ENCODE data around the gene KSR2.
"Not testable (repeated sequence)": the region's sequence is repeated elsewhere in the genome, so short reads cannot be mapped to it uniquely, and the experiment has no call there.

KSR2 gene

DNA sequence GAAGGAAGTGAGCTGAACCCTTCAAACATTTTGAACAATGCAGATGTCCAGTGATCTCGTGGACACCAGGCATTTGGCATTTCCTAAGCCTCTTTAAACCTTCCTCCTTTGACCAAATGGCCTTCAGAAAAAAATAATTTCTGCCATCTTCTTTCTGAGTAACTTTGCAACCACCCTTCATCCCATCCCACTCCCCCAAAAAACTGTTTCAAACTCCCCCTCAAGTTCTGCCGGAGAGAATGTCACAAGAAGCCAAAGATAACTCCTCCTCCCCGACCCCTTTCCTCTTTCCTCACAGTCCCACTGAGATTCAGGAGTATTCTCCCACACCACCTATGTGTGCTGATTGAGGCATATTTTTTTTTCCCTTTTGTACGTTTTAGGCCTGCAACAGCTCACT, 1.7 kb downstream of the KSR2 start:
- no peak for DNase-seq

DNA sequence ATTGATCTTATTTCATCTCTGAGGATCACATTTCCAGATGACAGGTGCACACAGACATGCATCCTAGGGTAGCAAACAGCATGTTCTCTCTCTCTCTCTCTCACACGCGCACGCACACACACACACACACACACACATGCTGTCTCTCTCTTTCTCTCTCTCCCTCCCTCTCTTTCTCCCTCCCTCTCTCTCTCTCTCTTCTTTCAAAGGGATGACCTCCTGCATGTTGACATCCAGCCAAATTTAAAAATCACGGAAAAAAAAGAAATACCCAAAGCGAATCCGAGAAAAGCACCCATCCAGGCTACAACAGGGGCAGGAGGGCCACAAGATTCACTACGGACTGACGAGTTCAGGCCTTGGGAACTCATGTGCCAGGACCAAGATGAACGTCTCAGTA, 2.3 kb downstream of the KSR2 start:
- DNase-seq: no peak

DNA sequence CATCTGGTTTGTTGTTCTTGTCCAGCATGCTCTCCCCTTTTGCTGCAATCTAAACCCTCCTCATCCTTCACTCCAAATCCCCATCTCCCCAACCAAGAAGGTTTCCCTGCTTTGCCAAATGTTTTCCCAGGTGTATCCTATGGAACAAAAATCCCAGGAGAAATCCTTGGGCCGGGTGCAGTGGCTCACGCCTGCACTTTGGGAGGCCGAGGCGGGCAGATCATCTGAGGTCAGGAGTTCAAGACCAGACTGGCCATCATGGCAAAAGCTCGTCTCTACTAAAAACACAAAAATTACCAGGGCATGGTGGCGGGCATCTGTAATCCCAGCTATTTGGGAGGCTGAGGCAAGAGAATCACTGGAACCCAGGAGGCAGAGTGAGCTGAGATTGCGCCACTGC, 5.0 kb downstream of the KSR2 start:
- DNase-seq: no peak

DNA sequence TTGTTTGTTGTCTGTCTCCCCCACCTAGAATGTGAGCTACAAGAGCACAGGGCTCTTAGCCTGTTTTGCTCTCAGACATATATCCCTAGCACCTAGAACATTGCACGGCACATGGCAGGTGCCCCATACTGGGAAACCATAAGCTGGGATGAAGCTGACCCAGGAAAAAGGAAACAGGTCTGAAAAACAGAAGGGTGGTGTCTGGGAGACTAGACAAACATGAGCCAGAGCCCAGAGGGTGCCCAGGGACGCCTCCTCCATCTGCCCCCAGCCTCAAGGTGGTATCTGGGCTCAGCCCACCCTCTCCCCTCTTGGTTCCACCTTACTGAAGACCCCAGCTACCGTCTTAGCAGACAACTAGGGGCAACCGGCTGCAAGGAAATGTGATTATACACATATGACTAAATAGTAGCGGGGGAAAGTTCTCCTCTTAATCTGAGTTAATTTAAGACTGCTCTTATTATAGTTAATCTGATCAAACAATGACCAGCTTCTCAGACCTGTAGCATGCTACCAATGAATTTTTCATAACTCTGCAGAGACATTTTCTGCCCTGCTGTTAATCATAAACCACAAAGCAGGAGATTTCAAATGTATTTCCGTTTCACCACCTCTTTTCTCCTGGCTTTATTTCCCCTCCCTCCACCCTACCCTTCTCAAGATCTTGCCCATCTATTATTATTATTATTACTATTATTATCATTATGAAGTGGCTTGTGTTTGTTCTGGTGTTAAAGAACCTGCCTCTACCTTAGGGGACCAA, 31.9 kb downstream of the KSR2 start:
- no peak for DNase-seq

DNA sequence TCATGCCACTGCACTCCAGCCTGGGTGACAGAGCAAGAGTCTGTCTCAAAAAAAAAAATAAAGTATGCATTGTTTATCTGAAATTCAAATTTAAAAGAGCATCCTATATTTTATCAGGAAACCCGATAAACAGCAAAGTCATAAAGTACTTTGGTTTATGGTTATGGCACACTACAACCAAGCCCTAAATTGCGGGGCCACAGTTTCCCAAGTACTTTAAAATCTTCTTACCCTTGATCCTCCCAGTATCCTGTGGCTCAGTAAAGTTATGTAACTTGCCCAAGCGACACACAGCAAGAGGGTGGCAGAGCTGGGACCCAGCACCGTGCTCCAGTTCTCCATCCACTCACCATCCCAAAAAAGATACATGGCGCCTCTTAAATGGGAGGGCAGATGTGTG, 35.2 kb downstream of the KSR2 start:
- no peak for DNase-seq

DNA sequence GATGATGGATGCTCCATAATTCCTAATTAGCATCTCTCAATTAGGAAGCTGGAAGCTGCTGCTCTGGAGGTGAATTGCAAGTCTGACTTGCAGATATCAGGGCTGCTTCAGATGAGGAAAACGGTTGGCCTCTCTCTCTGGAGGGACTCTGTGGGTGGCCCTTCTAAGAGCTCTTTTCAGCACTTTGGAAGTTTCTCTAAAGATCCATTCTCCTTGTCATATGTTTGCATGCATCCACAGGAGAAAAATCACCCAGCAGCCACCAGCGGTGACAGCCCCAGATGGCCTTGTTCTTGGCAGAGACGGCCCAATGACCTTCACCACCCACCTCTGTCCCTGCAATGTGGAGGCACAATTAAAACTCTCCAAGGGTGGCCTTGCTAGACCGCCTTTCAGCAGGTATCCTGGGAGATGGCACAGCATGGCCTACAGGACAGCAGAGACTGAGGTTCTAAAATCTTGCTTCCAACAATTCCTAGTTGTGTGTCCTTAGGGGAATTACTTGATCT, 42.3 kb downstream of the KSR2 start:
- no peak for DNase-seq

DNA sequence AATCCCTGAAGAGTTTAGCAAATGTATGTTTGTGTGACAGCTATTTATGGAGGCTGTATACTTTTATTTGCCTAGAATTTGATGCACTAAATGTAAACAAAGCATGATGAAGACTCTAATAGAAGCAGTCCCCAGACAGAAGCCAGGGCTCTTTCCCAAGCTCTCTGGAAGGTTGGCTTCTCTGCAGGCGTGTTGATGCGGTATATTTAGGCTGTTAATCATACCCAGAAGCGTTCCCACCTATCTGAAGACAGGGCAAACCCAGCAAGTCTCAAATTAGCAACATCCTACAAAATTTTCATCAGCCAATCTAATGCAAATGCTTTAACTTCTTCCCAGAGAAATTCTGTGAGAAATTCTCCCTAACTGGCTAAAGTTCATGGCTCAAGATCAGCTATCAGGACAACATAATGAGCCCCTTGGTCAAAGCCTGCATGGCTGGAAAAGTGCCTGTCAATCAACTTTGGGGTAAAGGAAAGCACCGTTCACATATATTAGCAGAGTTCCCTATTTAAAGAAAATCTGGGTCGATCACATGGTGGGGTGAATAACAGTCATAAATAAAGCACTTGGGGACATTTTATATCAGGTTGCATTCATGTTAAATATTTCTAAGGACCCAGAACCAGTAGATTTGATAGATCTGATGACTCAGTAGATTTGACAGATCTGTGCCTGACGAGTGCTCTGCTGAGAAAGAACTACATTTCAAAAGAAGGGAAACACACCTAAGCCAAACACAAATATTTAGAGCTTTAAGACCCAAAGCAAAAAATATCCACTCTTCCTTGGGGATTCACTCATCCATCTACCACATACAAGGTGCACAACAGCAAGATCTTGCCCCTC, 46.6 kb downstream of the KSR2 start:
- DNase-seq: no peak

DNA sequence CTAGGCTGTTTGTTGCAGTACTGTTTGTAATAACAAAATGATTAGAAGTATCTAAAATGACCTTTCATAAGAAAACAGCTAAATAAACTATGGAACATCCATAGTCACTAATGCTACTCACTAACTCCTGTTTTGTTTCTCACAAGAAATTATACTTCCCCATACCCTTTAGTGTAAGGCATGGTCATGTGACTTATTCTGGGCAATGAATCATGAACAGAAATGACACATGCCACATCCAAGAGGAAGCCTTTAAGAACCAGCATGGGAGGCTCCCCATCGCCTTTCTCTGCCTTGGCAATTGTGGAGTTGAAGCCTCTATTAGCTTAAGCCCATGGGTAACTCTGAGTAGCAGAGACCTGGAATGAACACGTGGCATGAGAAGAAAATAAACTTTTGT, 49.3 kb downstream of the KSR2 start:
- no peak for DNase-seq

DNA sequence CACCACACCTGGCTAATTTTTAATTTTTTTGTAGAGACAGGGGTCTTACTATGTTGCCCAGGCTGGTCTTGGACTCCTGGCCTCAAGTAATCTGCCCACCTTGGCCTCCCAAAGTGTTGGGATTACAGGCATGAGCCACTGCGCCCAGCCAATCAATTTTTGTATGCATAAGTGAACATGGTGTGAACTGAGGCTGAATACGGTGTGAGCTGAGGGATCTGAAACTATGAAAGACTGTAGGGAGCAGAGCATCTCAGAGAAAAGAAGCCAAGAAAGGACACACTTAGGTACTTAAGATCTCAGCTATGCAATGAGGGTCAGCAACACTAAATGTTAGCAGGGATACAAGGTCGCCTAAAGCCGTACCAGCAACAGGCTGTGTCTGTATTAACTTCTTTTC, 54.1 kb downstream of the KSR2 start:
- DNase-seq: no peak

DNA sequence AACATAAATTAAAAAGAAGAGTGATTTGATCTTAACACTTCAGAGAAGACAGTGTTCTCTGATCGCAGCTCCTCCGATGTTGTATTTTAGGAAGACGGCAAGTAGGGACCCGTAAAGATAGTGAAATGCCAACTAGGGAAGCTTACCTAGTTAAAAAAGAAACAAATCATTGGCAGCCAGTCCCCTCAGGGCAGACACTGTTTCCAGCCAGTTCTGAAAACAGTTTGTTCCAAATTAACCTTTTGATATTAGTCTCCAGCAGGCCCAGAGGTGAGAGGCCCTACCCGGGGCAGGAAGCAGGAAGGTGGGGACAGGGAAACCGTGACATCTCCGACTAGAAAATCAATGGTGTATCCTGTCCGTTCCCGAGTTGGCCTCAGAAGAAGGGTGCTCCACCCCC, 56.0 kb downstream of the KSR2 start:
- DNase-seq: no peak

DNA sequence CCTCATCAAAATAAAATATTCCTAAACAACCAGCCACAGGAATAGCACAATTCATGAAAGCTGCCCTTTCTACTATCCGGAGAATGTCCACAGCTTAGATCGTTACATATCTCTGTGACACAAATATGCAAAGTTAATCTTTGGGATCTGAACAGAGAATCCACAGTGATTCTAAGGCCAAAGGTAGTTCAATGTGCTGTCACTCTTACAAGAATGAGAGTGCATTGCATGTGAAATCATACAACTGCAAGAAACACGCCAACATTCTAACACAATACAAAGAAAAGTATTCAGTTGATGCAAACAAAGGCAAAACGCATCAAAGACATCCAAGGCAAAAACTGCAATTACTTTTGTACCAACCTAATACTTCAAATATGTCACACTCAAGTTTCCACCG, 60.4 kb downstream of the KSR2 start:
- no peak for DNase-seq

DNA sequence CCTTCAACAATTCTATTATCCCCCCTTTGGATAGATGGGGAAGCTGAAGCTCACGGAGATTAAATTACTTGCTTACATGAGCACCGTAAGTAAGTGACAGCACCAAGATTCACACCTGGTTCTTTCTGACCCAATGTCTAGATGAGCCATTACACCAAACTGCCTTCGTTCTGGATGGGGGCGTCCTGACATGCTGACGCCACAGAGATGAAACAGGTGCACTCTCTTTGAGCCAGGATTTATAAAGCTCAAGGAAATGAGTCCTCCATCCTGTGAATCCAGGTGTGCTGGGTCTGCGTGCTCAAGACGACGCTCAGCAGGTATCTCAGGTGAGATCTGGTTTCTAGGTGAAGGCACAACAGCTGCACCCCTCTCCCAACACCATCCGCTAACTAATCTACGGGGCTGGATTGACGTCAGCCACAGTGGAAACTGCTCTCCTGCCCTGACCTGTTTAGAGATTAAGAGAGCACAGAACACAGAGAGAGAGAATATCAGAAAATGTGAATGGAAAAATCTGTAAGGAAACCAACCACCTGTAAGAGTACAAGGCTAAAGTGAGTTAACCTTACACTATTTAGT, 61.6 kb downstream of the KSR2 start:
- DNase-seq: no peak

DNA sequence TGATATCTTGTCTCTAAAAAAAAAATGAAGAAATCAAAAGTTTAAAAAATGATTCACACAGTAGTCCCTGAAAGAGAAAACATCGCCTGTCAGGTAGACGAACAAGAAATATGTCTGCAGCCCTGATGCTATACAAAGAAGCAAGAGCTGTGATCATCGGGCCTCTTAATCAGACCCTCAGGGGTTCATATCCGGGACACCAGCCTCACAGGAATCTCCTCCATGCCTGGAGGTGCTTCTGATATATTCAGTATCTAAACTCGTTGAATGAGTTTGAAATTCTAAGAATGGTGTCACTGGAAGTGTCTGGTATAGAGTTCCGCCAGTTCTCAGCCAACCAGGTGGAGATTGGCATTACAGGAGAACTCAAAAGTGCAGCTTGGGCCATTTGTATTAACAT, 64.7 kb downstream of the KSR2 start:
- DNase-seq: no peak

DNA sequence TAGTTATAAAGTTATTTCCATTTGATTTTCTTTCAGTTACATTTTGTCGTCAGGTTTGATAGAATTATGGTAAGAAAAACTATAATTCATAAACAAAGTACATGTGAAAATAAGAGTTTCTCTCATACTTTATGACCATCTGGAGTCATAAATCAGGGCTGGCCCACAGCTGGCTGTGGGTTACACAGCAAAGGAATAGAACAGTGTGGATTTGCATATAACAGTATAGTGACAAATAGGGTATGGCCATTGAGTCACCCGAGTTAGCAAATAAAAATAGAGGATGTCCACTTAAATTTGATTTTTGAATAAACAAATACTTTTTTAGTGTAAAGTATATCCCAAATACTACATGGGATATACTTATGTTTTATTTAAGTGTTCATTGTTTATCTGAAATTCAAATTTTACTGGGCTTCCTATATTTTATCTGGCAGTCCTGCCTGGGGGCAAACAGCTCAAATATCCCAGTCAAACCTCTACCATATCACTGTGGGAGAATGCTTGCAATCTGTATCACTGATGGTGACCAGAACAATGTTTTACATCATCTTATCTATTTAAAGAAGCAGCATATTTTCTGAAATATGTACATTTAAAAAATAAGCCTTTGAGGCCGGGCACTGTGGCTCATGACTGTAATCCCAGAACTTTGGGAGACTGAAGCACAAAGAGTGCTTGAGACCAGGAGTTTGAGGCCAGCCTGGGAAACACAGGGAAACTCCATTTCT, 65.5 kb downstream of the KSR2 start:
- DNase-seq: no peak

DNA sequence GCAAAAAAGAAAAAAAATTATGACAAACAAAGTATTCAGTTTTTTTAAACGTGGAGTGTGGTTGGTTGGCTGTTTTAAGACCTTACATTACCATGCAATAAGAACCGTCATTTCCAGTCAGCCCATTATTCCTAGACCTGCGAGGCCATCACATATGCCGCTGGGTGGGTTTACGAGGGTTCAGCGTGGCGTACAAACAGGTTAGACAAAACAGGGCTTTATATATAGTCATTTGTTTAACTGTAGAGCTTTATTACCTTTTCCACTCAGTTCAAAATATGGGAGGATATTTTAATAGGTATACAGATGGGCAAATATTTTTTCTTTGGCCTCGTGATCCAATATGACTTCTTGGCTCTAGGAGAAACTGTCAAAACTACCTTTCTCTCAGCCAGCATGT, 67.2 kb downstream of the KSR2 start:
- no peak for DNase-seq

DNA sequence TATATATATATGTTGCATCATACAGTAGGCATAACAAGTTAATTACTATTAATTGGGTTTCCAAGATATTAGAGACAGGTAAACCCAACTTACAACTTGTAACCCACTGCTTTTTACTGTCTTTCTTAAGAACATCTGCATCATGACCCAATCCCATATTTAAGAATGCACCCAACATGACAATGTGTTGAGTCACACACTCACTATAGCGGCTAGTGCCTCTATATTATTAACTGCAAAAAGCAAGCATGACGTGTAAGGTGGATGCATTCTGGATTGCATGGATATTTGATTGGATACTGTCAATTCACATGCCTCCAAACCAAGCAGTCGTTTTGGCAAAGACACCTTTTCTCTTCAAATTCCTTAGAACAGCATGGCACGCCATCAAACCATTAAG, 68.2 kb downstream of the KSR2 start:
- DNase-seq: no peak

DNA sequence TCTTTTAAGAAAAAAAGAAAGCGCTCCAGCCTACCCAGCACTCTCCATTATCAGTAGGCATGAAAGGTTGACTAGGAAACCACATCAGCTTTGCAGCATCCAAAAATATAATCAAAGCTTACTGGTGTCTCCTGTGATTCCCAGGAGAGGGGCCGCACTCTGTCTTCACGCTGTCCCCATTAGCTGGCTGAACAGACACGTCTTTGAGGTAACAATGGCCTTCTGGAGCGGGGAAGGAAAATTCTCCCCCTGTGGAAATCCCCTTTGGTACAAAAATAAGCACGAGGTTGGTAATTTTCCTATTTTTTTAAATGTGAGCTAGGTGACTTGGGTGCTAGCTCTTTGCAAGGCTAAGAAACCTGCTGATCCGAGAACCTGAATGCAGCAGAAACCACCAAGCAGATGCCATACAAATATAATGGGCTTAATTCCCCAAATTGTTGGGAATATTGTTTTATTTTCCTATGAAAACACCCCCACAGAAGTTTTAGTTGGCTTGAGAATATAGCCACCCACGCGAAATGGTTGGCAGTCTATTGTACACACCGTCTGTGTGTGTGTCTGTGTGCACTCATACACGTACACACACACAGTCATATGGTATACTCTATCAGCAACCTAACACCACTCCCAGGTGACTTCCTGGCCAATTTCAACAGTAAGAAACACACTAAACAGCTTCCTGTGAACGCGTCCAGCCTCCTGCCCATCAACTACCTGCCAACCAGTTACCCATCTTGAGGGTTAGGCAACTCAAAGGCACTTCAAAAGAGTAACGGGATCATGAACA, 71.2 kb downstream of the KSR2 start:
- no peak for DNase-seq

DNA sequence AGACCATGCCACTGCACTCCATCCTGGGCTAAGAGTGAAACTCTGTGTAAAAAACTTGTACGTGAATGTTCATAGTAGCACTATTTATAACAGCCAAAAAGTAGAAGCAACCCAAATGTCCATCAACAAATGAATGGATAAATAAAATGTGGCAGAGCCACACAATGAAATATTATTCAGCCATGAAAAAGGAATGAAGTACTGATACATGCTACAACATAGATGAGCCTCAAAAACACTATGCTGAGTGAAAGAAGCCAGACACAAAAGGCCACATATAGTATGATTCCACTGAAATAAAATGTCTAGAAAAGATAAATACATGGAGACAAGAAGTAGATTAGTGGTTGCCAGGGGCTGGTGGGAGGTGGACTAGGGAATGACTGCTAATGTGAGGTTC, 72.8 kb downstream of the KSR2 start:
- no peak for DNase-seq

DNA sequence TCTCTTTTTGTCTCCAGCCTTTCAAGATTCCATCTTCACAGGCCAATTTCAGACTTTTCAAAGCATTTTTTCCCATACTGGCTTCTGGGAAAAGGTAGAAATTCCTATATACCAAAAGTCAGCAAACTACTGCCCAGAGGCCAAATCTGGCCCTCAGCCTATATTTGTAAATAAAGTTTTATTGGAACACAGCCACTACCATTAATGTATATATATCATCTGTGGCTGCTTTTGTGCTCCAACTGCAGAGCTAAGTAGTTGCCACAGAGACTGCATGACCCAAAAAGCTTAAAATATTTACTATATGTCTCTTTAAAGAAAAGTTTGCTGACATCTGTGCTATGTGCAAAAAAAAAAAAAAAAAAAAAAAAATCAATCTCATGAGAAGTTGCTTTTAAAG, 76.3 kb downstream of the KSR2 start:
- DNase-seq: no peak

DNA sequence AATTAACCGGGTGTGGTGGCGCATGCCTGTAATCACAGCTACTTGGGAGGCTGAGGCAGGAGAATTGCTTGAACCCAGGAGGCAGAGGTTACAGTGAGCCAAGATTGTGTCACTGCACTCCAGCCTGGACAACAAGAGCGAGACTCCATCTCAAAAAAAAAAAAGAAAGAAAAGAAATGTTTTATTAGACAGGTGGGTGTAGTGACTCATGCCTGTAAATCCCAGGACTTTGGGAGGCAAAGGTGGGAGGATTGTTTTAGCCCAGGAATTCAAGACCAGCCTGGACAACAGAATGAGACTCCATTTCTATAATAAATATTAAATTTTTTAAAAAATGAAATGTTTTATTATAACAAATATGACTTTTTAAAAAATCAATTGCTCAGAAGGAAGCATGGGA, 77.5 kb downstream of the KSR2 start:
- DNase-seq: not testable (repeated sequence)

DNA sequence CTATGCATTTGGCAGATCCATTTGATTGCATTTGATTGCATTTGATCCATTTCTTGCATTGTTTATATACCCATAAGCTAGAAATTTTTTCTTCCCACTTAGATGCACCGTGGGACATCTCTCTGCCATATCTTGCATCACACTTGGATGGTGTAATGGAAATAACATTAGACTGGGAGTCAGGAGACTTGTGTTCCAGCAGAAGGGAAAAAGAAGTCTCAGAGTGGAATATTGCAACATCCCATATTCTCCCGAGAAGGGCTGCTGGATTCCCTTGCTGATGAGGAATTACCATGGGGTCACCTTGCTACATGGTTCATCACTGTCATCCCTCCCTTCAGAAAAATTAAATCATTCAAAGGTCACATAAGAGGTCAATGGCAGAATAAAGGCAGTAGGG, 78.1 kb downstream of the KSR2 start:
- DNase-seq: no peak

DNA sequence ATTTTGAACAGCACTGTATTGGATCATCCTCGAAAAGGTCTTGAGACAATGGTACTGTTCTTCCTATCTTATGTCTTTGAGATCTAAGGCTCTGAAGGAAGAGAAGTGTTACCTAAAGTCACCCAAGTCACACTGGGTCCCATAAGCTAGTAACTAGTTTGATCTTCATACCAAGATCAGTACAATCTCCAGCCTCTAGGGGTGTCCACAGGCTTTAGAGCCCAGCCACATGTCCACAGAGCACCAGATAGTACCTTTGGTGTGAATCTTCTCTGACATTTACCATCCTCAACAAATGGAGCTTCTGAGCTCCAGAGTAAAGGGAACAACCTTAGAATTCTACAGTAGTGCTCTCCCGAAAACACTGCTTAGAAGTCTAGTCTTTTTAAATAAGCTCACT, 78.7 kb downstream of the KSR2 start:
- DNase-seq: no peak
